HCT116 (cell line): ENCODE measurements around the gene DENND4C. TPM values are rescaled to one million over a fixed set of nuclear protein-coding genes. Genes with fewer than 3 reads are reported as not detected.

Experiments used
- ATAC-seq: fragments of 200-7000 bp; cut with Tn5 transposase; 2 replicates; pipeline ENCODE4 v1.9.1; 2020; ENCODE audit warnings: mild to moderate bottlenecking, moderate library complexity
- BruUV-seq: library from RNA; stranded (reverse); fragments of 400-500 nt; replicated peaks from 2 replicates; lab custom pipeline; 2021; lab: Mats Ljungman, UMichigan
- CTCF ChIA-PET: fragments of 300-600 bp; sonication (Branson Sonifier 250); formaldehyde crosslinking; loops from one replicate; lab custom pipeline; 2021; ENCODE audit warnings: antibody characterized with exemption; lab: Charles Lee
- POLR2A ChIA-PET: fragments of 300-600, 350-600 bp; sonication (Branson Sonifier 250); formaldehyde crosslinking; loops from one replicate; lab custom pipeline; 2021; ENCODE audit warnings: antibody characterized with exemption; lab: Charles Lee
- RAD21 ChIA-PET, 2 experiments: fragments of 300-600 bp; sonication (Branson Sonifier 250); formaldehyde crosslinking; loops; one replicate each; lab custom pipeline; 2023; ENCODE audit warnings: low total read pairs in 2 of 2; ENCODE audit not compliant: uncharacterized antibody in 2 of 2, unreplicated experiment in 2 of 2, low non-redundant PET in 1 of 2; lab: Charles Lee
- DNase-seq: peaks from one replicate; pipeline ENCODE4 v3.0.0-alpha.2; 2010; ENCODE audit warnings: low read depth, low spot score
- H2AFZ ChIP-seq: fragments of 200-600 bp; shearing (Covaris generic), sonication (generic); 2 replicates; pipeline ENCODE4 v1.6.1; 2017; ENCODE audit warnings: low read depth, mixed run types, mixed read lengths, antibody characterized with exemption, low read length; ENCODE audit not compliant: poor library complexity, severe bottlenecking
- H3K27ac ChIP-seq: 2 replicates; pipeline ENCODE4 v1.5.1; 2012; ENCODE audit warnings: low read depth, low read length
- H3K27me3 ChIP-seq: fragments of 200-600 bp; sonication (generic); 2 replicates; pipeline ENCODE4 v1.6.1; 2016; ENCODE audit warnings: mixed run types, low read length, mixed read lengths; ENCODE audit not compliant: insufficient read depth
- H3K36me3 ChIP-seq, 2 experiments: fragments of 200-500 bp in 1 of 2; fragments of 200-600 bp in 1 of 2; sonication (Bioruptor generic) in 1 of 2; sonication (generic) in 1 of 2; 2 replicates each; pipeline versions ENCODE4 v1.5.1 to v1.6.1; 2014 to 2016; ENCODE audit warnings: low read length in 2 of 2, inconsistent platforms in 1 of 2, mixed read lengths in 1 of 2, mixed run types in 1 of 2; ENCODE audit not compliant: insufficient read depth in 2 of 2, control insufficient read depth in 1 of 2
- H3K4me1 ChIP-seq, 2 experiments: fragments of 200-600 bp in 1 of 2; sonication (generic) in 1 of 2; 2 replicates each; pipeline versions ENCODE4 v1.5.1 to v1.6.1; 2012 to 2017; ENCODE audit warnings: low read length in 2 of 2, inconsistent platforms in 1 of 2, mild to moderate bottlenecking in 1 of 2, mixed read lengths in 1 of 2, mixed run types in 1 of 2, moderate library complexity in 1 of 2; ENCODE audit not compliant: insufficient read depth in 2 of 2, control insufficient read depth in 1 of 2
- H3K4me2 ChIP-seq: fragments of 200-600 bp; sonication (generic); 2 replicates; pipeline ENCODE4 v1.6.1; 2017; ENCODE audit warnings: mixed run types, low read length, mixed read lengths
- H3K4me3 ChIP-seq, 2 experiments: fragments of 200-600 bp in 1 of 2; sonication (generic) in 1 of 2; replicated peaks in 1 of 2; 2 replicates each; pipeline ENCODE4 v1.5.1; 2011 to 2016; ENCODE audit warnings: low read length in 2 of 2, control low read depth in 1 of 2, low read depth in 1 of 2, mild to moderate bottlenecking in 1 of 2, mixed read lengths in 1 of 2, mixed run types in 1 of 2
- H3K79me2 ChIP-seq: fragments of 200-600 bp; sonication (generic); 2 replicates; pipeline ENCODE4 v1.6.1; 2017; ENCODE audit warnings: mild to moderate bottlenecking, mixed run types, low read length, moderate library complexity, mixed read lengths; ENCODE audit not compliant: insufficient read depth
- H3K9ac ChIP-seq: fragments of 200-600 bp; sonication (generic); 2 replicates; pipeline ENCODE4 v1.6.1; 2016; ENCODE audit warnings: low read length, mixed read lengths
- H3K9me2 ChIP-seq: fragments of 200-600 bp; sonication (generic), shearing (Covaris generic); 2 replicates; pipeline ENCODE4 v1.6.1; 2017; ENCODE audit warnings: mixed run types, mild to moderate bottlenecking, moderate library complexity; ENCODE audit not compliant: insufficient read depth
- H3K9me3 ChIP-seq, 2 experiments: fragments of 200-500 bp in 1 of 2; fragments of 200-600 bp in 1 of 2; sonication (Bioruptor generic) in 1 of 2; sonication (generic) in 1 of 2; 2 replicates each; pipeline ENCODE4 v1.6.1; 2014 to 2017; ENCODE audit warnings: low read length in 2 of 2, mixed read lengths in 2 of 2, inconsistent platforms in 1 of 2, low read depth in 1 of 2, mild to moderate bottlenecking in 1 of 2, mixed run types in 1 of 2, moderate library complexity in 1 of 2; ENCODE audit not compliant: control insufficient read depth in 1 of 2, insufficient read depth in 1 of 2
- H4K20me1 ChIP-seq: fragments of 200-600 bp; sonication (generic), shearing (Covaris generic); 2 replicates; pipeline ENCODE4 v1.6.1; 2017; ENCODE audit warnings: mixed run types, mild to moderate bottlenecking, moderate library complexity; ENCODE audit not compliant: insufficient read depth
- EGR1 ChIP-seq: IDR thresholded peaks from 2 replicates; pipeline ENCODE4 v1.6.1; 2012; ENCODE audit warnings: low read depth
- JUND ChIP-seq: IDR thresholded peaks from 2 replicates; pipeline ENCODE4 v1.6.1; 2012
- POLR2A ChIP-seq: IDR thresholded peaks from 2 replicates; pipeline ENCODE4 v1.7.0; 2011; ENCODE audit warnings: borderline replicate concordance; ENCODE audit not compliant: insufficient read depth, insufficient read length; ENCODE audit errors: extremely low read depth
- POLR2AphosphoS5 ChIP-seq: IDR thresholded peaks from 2 replicates; pipeline ENCODE4 v1.6.1; 2011; ENCODE audit warnings: mild to moderate bottlenecking, low read depth, low read length, moderate library complexity
- ZFX ChIP-seq: fragments of 450-650 bp; IDR thresholded peaks from 2 replicates; pipeline ENCODE4 v1.6.1; 2017
- intact Hi-C: fragments of 100-400 bp; cut with micrococcal nuclease; formaldehyde crosslinking; loops from 2 replicates; pipeline ENCODE4 v1.10.0; 2022
- total RNA-seq: library from RNA; stranded (reverse); gene quantifications from one replicate; pipeline ENCODE4 v1.2.1, GENCODE V29; 2021; ENCODE audit not compliant: unreplicated experiment
- TF ChIP-seq, protein P1 (sequence below): IDR thresholded peaks from 2 replicates; pipeline ENCODE4 v1.6.1; 2012

DENND4C gene
- total RNA-seq, 1 experiment from 2014 or later, result 20.9 TPM

DNA sequence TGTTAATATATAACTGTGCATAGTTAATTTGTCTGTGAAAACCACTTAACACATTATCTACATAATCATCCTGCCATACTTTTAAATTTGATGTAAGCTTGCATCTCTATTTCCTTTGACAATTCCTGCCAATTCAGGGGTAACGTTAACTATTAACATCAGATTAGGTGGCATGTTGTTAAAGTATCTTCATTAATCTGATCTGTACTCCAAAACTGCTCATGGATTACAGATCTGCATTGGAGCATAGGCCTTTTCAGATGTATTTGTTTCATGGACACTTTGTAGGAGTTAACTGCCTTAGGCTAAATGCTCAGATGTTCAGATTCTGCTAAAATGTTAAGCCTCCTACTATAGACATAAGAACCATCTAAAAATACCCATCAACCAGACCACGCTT lies 146.4 kb downstream of the DENND4C start:
- no peaks in the 10 kb centered on the region for H3K9me2 ChIP-seq
- TF ChIP-seq JUND, result no peak
- no peak for TF ChIP-seq POLR2A
- TF ChIP-seq ZFX, result no peak
- TF ChIP-seq POLR2AphosphoS5, result 0 out of 2 replicates have a peak, but pooled peaks have one; percentile 13
- DNase-seq (no peak), ATAC-seq (no peak)
- peaks cover 9 to 18% of the 10 kb centered on the region in 2 experiments for H3K4me1 ChIP-seq
- H3K4me3 ChIP-seq, result no peak overlapping the region
- H2AFZ ChIP-seq, result no peak overlapping the region
- H3K9me3 ChIP-seq, result no peaks in the 10 kb centered on the region
- peaks cover 44% of the 10 kb centered on the region for H3K79me2 ChIP-seq
- H3K27me3 ChIP-seq, result no peaks in the 10 kb centered on the region
- peaks cover 24% of the 10 kb centered on the region for H4K20me1 ChIP-seq
- no peak overlapping the region for H3K4me2 ChIP-seq
- no peak overlapping the region for H3K9ac ChIP-seq
- ChIA-PET POLR2A (no interaction called here), RAD21 (no interaction called here), CTCF (interaction anchor here (0.6 kb wide), 1 partner anchor 140 kb away, joined by 3 read pairs; no protein-coding TSS in a partner anchor)
- H3K27ac ChIP-seq, result peak overlapping the region; percentile 11; the same call in 1 of the 2 replicates
- peaks cover 48 to 58% of the 10 kb centered on the region in 2 experiments for H3K36me3 ChIP-seq
- intact Hi-C loops, result no loop called here
- no TSS peak for BruUV-seq

DNA sequence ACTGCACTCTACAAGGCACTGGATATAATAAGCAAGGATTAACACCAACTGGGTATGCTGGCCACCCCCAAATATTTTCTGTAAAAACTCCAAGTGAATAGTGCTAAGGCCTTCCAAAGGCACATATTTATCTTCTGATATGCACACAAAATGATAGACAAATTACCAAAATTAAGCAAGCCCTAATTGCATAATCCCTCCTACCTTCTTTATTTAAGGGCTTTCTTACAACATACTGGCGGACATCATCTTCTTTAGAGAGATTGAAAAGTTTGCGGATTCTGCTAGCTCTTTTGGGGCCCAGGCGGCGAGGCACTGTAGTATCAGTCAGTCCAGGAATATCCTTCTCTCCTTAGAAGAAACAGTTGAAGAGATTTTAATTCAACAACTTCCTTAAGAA lies 147.7 kb downstream of the DENND4C start:
- ChIA-PET RAD21 (no interaction called here), POLR2A (no interaction called here)
- ATAC-seq, result no peak
- peaks cover 44% of the 10 kb centered on the region for H3K79me2 ChIP-seq
- BruUV-seq, result no TSS peak
- H3K9me2 ChIP-seq, result no peaks in the 10 kb centered on the region
- H3K9ac ChIP-seq, result peak overlapping the region; percentile 88
- no peaks in the 10 kb centered on the region for H3K27me3 ChIP-seq
- H3K36me3 ChIP-seq, result peaks cover 48 to 58% of the 10 kb centered on the region in 2 experiments
- TF ChIP-seq, protein P1, sequence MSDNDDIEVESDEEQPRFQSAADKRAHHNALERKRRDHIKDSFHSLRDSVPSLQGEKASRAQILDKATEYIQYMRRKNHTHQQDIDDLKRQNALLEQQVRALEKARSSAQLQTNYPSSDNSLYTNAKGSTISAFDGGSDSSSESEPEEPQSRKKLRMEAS, result no peak
- TF ChIP-seq EGR1, result no peak
- TF ChIP-seq, all 23 proteins: peak for 0
- intact Hi-C loops, result no loop called here
- peak overlapping the region; percentile 83 for H3K4me2 ChIP-seq
- H3K4me1 ChIP-seq, result peaks cover 9 to 18% of the 10 kb centered on the region in 2 experiments
- peak overlapping the region; percentile 86; the same call in 1 of the 2 replicates for H3K27ac ChIP-seq
- peak overlapping the region; percentile 4 to 91 for H3K4me3 ChIP-seq
- CTCF ChIA-PET, result no interaction called here
- DNase-seq, result no peak
- no peak overlapping the region for H2AFZ ChIP-seq
- H4K20me1 ChIP-seq, result peaks cover 24% of the 10 kb centered on the region
- no peaks in the 10 kb centered on the region for H3K9me3 ChIP-seq
